Subcutaneous adipose tissue (tissue), 4 donors: ENCODE results near the gene LHFPL6. TPM values are rescaled to one million over a fixed set of nuclear protein-coding genes. Genes with fewer than 3 reads are reported as not detected.

Experiments used
- CTCF ChIP-seq: fragments of 450-650 bp; IDR thresholded peaks from one replicate; pipeline ENCODE4 v1.5.1; 2016; ENCODE audit warnings: low read depth, mild to moderate bottlenecking, control low read depth, antibody characterized with exemption, moderate library complexity
- total RNA-seq, 4 donors: library from RNA; depleted of rRNA; stranded (reverse); fragments of >200 nt; gene quantifications; one replicate each; pipeline ENCODE4 v1.1.0, GENCODE V29; 2016

The LHFPL6 gene
- total RNA-seq, 4 donors from 2014 or later = 75.2 to 106 (median 90.4) TPM

- TF ChIP-seq CTCF = no peak
These were observed 266.1 kb downstream of the LHFPL6 start for GRCh38 chr13:39336937-39337336.

- TF ChIP-seq CTCF = no peak
These were observed 266.8 kb downstream of the LHFPL6 start for GRCh38 chr13:39336207-39336606.

- no peak for TF ChIP-seq CTCF
These were observed 267.3 kb downstream of the LHFPL6 start for GRCh38 chr13:39335721-39336120.

GRCh38 chr13:39330504-39330903, 272.5 kb downstream of the LHFPL6 start:
- TF ChIP-seq CTCF = no peak

- no peak for TF ChIP-seq CTCF
These were observed 273.8 kb downstream of the LHFPL6 start for GRCh38 chr13:39329182-39329639.

GRCh38 chr13:39327172-39327479, 275.9 kb downstream of the LHFPL6 start:
- TF ChIP-seq CTCF = no peak

GRCh38 chr13:39326469-39327171, 276.4 kb downstream of the LHFPL6 start:
- no peak for TF ChIP-seq CTCF
